Body of pancreas (tissue), 4 donors: ENCODE data around the gene S1PR3.

Source experiments
- POLR2A ChIP-seq, 3 donors: fragments of 450-650 bp; IDR thresholded peaks; one replicate each; pipeline ENCODE4 v1.6.1; 2016; ENCODE audit warnings: antibody characterized with exemption in 3 of 3, mild to moderate bottlenecking in 2 of 3
- TF ChIP-seq, protein P1 (sequence below), 7 experiments: fragments of 450-650 bp in 4 of 7; fragments of 200-600 bp in 3 of 7; sonication (generic) in 3 of 7; IDR thresholded peaks; one replicate each; pipeline ENCODE4 v1.5.1; 2016 to 2019; ENCODE audit warnings: antibody characterized with exemption in 7 of 7

DNA sequence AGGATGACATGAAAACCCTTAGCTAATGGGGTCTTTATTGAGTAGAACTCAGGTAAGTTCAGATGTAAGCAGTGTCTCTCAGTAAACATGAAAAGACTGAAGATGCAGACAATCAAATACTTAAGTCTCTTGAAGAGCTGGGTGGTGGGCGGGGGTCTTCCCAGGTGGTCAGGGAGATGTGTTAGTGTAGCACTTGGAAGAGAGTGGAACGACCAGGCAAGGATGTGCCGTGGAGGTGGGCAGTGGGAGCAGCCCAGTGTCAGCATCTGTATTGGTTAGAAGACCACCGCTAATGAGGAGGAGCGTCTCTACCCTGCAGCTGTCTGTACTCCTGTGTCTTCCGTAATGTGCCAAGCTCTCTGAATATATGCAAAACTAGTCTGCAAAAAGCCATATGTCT is 4.4 kb downstream of the S1PR3 start:
- TF ChIP-seq, protein P1, sequence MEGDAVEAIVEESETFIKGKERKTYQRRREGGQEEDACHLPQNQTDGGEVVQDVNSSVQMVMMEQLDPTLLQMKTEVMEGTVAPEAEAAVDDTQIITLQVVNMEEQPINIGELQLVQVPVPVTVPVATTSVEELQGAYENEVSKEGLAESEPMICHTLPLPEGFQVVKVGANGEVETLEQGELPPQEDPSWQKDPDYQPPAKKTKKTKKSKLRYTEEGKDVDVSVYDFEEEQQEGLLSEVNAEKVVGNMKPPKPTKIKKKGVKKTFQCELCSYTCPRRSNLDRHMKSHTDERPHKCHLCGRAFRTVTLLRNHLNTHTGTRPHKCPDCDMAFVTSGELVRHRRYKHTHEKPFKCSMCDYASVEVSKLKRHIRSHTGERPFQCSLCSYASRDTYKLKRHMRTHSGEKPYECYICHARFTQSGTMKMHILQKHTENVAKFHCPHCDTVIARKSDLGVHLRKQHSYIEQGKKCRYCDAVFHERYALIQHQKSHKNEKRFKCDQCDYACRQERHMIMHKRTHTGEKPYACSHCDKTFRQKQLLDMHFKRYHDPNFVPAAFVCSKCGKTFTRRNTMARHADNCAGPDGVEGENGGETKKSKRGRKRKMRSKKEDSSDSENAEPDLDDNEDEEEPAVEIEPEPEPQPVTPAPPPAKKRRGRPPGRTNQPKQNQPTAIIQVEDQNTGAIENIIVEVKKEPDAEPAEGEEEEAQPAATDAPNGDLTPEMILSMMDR (IDR thresholded peaks at IDR 0.05): no peak
- TF ChIP-seq POLR2A (IDR thresholded peaks at IDR 0.05): no peak
